HS-5 (cell line): Measurements from ENCODE around the gene UFSP2.
"Not testable (repeated sequence)": the region's sequence is repeated elsewhere in the genome, so short reads cannot be mapped to it uniquely, and the experiment has no call there.

Source experiments
- DNase-seq: peaks from one replicate; pipeline ENCODE4 v3.0.0-alpha.2; 2012; ENCODE audit warnings: low read depth

The UFSP2 gene

GRCh38 chr4:185384061-185384460 lies 41.7 kb downstream of the UFSP2 start:
- no peak for DNase-seq

DNA sequence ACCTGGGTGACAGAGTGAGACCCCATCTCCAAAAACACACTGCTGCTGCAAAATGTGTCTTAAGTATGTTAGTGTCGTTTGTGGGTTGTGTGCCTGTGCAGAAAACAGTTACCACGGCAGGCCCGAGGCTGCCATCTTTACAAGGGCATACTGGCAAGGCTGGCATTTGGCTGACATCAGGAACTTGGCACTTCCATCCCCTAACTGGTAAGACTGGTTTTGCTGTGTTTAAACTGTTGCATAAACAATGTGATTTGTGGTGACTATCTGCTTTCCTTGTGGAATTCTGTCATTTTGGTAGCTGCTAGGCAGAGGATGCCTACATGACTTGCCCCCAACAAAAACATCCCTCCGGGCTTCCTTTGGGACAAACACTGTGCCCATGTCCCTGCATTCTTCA lies 42.3 kb downstream of the UFSP2 start:
- DNase-seq = no peak

GRCh38 chr4:185382754-185383153 lies 43.0 kb downstream of the UFSP2 start:
- no peak for DNase-seq

- DNase-seq = no peak
Observed at GRCh38 chr4:185381288-185382196, 44.2 kb downstream of the UFSP2 start.

- DNase-seq = no peak
Observed at GRCh38 chr4:185380320-185380719, 45.4 kb downstream of the UFSP2 start.

DNA sequence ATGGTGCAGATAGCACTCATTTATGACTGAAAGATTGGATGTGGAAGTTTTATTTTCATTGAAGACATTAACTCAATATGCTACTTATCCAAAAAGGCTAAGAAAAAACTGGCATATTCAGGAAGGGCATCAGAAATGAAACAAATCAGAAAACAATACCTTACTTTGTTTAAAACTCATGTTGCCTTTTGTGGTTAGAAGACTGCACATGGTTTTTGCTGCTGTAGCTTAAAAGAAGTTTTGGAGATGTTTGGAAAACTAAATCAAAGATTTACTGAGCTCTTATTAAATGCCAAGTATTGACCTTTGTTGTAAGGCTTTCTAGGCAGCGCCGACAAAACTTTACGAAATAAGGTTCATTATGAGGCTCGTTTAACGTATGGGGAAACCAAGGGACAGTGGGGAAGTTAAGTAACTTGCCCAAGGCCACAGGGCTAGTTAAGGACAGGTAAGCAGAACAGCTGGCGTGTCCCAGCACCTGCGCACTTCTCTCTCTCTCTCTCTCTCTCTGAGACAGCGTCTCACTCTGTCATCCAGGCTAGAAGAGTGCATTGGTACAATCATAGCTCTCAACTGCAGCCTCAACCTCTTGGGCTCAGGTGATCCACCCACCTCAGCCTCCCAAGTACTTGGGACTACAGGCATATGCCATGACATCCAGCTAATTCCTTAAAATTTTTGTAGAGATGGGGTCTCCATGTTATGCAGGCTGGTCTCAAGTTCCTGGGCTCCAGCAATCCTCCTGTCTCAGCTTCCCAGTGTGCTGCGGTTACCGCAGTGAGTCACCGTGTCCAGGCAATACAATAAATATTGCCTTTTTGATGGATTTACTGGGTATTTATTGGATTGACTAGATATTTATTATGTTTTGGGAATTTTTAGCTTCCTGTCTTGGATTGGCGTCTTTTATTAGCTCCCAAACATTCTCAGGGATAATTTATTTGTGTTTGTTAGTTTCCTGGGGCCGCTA lies 46.2 kb downstream of the UFSP2 start:
- no peak for DNase-seq

- DNase-seq = no peak
Observed at GRCh38 chr4:185378264-185378663, 47.5 kb downstream of the UFSP2 start.

GRCh38 chr4:185374573-185374972 lies 51.2 kb downstream of the UFSP2 start:
- DNase-seq = no peak

DNA sequence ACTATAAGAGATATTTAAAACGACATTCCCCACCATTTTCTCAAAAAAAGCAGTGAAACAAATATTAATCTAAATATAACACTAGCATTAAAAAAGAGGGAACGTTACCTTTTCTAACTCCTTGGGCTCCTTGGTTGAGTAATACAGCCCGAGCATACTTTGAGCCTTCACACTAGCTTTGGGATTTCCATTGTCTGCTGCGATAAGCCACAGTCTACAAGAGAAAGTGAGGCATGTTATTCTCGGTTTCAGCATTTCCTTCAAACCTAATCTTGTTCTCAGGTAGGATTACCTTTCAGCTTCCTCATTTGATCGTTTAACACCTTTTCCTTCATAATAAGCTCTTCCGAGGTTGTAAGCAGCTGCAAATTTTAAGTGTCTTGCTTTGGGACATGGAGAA lies 51.7 kb downstream of the UFSP2 start:
- DNase-seq = no peak

DNA sequence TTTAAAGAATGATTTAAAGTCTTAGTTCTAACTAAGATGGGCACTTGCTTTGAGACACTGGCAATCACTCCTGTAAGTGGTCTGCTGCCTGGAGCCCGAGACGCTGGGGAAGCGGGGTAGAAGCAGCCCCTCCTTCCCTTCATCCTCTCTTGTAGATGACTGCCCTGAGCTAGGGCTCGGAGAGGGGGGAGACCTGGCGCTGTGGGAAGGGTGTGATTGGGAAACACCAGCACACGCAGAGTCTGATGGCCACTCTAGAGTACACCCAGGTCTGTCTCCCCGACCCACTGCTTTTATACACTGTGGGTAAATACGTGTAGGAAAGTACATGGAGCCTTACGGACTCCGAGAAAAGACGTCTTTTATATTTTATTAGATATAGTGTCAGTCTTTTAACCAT lies 54.1 kb downstream of the UFSP2 start:
- DNase-seq = no peak

GRCh38 chr4:185370268-185370949 lies 55.4 kb downstream of the UFSP2 start:
- no peak for DNase-seq

DNA sequence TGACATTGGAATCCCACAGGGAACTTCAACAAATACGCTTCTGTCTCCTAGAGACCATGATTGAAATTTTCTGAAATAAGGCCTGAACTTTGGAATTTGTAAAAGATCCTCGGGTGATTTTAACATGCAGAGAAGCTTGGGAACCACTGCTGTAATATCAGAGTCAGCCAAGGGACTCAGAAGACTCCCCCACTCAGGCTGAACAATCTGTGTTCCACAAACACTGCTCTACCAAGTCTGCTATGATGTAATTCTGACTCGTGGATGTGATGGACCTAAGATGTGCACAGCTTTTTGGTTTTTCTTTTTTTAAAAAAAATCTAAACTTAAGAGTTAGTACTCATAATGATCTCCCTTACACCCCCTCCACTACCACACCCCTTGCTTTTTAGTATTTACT lies 56.0 kb downstream of the UFSP2 start:
- DNase-seq = no peak

GRCh38 chr4:185364886-185365285 lies 60.9 kb downstream of the UFSP2 start:
- DNase-seq = no peak

GRCh38 chr4:185363251-185363650 lies 62.5 kb downstream of the UFSP2 start:
- DNase-seq = no peak

DNA sequence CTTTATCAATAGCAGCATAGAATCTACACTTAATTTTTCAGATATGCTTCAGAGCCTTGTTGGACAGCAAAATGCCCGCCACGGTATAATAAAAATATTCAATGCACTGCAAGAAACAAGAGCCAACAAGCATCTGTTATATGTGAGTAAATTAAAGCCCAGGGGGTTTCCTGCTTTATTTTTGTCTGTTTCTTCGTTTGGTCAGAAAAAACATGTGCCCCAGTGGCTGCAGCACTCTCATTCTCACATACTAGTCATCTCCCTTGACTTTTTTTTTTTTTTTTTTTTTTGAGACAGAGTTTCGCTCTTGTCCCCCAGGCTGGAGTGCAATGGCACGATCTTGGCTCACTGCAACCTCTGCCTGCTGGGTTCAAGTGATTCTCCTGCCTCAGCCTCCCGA lies 63.2 kb downstream of the UFSP2 start:
- not testable (repeated sequence) for DNase-seq

DNA sequence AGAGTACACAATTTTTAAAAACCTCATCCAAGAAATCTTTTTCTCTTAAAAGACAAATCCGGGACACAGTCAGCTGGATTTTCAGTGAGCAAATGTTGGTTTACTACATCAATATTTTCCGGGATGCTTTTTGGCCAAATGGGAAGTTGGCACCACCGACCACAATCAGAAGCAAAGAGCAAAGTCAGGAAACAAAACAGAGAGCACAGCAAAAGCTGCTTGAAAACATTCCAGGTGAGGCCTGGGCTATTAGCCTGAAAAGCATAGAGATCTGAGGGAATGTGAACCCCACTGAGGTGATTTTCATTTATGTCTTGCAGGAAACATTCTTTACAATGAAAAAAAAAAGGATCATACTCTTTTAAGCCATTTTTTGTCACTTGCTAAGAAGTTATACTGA lies 63.9 kb downstream of the UFSP2 start:
- no peak for DNase-seq

DNA sequence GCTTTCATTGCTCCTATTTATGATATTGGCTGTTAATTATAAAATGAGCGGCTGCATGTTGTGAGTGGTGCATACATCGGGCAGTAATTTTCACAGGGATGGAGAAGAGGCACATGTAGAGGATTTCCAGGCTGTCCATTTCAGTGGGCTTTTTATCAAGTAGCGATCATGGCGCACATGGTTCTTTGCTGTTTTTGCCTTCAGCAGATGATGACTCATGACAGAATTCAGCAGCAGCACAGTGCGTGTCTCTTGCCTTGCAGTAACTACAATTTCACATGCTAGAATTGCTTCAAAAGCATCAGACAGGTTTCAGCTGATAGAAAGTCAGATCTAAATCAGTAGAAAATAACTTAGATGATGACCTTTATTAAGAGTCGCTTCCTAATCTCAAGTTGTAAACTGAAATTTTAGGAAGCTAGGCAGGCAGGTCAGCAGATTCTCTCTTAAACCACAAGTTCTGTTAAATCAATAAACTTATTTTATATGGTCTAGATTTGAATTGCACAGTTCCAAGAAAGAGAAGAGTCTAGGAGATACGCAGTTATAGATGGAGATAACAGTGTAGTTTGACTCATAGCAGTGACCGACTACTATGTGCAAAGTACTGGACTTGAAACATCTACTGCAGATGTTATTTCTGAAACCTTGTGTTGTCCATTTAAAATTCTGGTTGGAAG lies 65.9 kb downstream of the UFSP2 start:
- no peak for DNase-seq

- DNase-seq = no peak
Observed at GRCh38 chr4:185358959-185359358, 66.8 kb downstream of the UFSP2 start.

GRCh38 chr4:185358514-185358913 lies 67.2 kb downstream of the UFSP2 start:
- DNase-seq = no peak

DNA sequence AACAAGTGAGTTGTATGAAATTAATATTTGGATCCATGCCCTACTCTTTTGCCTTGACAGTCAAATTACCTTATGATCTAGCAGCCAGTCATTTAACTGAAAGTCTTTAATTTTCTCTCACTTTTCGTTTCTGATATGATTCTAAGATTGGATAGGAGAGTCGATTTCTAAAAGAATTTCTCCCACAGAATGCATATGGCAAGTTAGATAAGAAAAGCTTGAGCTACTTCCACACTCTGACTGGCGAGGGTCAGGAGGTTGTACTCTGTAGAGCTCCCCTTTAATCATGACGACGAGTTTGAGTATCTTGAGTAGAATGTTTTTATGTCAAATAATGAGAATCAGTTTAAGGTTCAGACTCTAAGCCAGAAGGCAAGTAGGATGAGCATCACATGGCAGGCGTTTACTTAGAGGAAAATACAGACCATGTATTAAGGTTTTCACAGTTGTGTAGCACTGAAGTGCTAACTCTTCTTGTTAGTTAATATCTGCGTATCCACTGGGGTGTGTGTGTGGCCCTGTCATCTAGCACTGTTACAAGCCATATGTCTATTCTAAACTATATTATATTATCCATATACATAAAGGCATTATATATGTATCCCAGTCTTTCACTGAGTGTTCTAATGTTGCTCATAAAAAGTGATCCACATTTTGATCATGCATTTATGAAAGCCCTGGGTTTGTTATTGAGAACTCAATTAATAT lies 67.9 kb downstream of the UFSP2 start:
- no peak for DNase-seq

- DNase-seq = no peak
Observed at GRCh38 chr4:185357211-185357610, 68.6 kb downstream of the UFSP2 start.
